Endodermal cell (in vitro differentiated cells): ENCODE results near the gene LRMDA. TPM values are rescaled to one million over a fixed set of nuclear protein-coding genes. Genes with fewer than 3 reads are reported as not detected.

ENCODE experiments used
- DNase-seq: peaks from one replicate; pipeline ENCODE4 v3.0.0-alpha.2; 2017
- H3K27ac ChIP-seq: 2 replicates; pipeline ENCODE4 v1.5.1; 2013; ENCODE audit warnings: mild to moderate bottlenecking, low read depth, low read length, moderate library complexity
- H3K27me3 ChIP-seq: 2 replicates; pipeline ENCODE4 v1.6.1; 2013; ENCODE audit warnings: mild to moderate bottlenecking, low read length, moderate library complexity; ENCODE audit not compliant: insufficient read depth, control insufficient read depth, poor library complexity, severe bottlenecking
- H3K36me3 ChIP-seq: 2 replicates; pipeline ENCODE4 v1.7.0; 2013; ENCODE audit warnings: mild to moderate bottlenecking, low read length, moderate library complexity; ENCODE audit not compliant: control insufficient read depth, insufficient read depth
- H3K4me1 ChIP-seq: one replicate; pipeline ENCODE4 v1.7.0; 2013; ENCODE audit warnings: low read length; ENCODE audit not compliant: control insufficient read depth, insufficient read depth
- H3K4me3 ChIP-seq: 2 replicates; pipeline ENCODE4 v1.5.1; 2013; ENCODE audit warnings: mild to moderate bottlenecking, low read length, moderate library complexity
- H3K9ac ChIP-seq: 2 replicates; pipeline ENCODE4 v1.6.1; 2013; ENCODE audit warnings: mild to moderate bottlenecking, low read length, moderate library complexity; ENCODE audit not compliant: poor library complexity, severe bottlenecking; ENCODE audit errors: extremely low read depth
- H3K9me3 ChIP-seq: 2 replicates; pipeline ENCODE4 v1.6.1; 2013; ENCODE audit warnings: mild to moderate bottlenecking, low read length, moderate library complexity; ENCODE audit not compliant: control insufficient read depth
- H3K27ac Mint-ChIP-seq: 2 replicates; pipeline ENCODE4 v1.8.0; 2020; ENCODE audit warnings: mixed read lengths
- H3K27me3 Mint-ChIP-seq: 2 replicates; pipeline ENCODE4 v1.8.0; 2021; ENCODE audit warnings: mild to moderate bottlenecking, mixed read lengths; ENCODE audit not compliant: insufficient read depth
- H3K36me3 Mint-ChIP-seq: 2 replicates; pipeline ENCODE4 v1.8.0; 2020; ENCODE audit warnings: low read depth, mixed read lengths
- H3K4me1 Mint-ChIP-seq: 2 replicates; pipeline ENCODE4 v1.8.0; 2020; ENCODE audit warnings: mixed read lengths
- H3K4me3 Mint-ChIP-seq: 2 replicates; pipeline ENCODE4 v1.8.0; 2020; ENCODE audit warnings: mild to moderate bottlenecking, moderate library complexity, mixed read lengths
- H3K9me3 Mint-ChIP-seq: 2 replicates; pipeline ENCODE4 v1.8.0; 2020; ENCODE audit warnings: mild to moderate bottlenecking, mixed read lengths
- WGBS, 2 experiments: methylation state at CpG; one replicate each; pipeline versions ENCODE4 v1.1.5 to v1.1.7; 2013; ENCODE audit warnings: missing lambda C conversion rate in 2 of 2, mixed read lengths in 1 of 2; ENCODE audit not compliant: insufficient coverage in 1 of 2, insufficient read length in 1 of 2; 5-methylcytosine and 5-hydroxymethylcytosine counted together
- total RNA-seq, 2 donors: library from RNA; stranded (reverse); fragmentation: NEBNext Ultra II Directional in 1 of 2; extraction: Animal tissue kit (Norgen Biotek cat#: 25700) in 1 of 2; gene quantifications; 2 replicates in 1 of 2; 3 replicates in 1 of 2; pipeline ENCODE4 v1.2.1, GENCODE V29; 2021
- TF ChIP-seq, protein P1 (sequence below): fragments of 200-600 bp; sonication (generic); conservative IDR thresholded peaks from 2 replicates; pipeline ENCODE4 v1.5.0; 2021; ENCODE audit warnings: antibody characterized with exemption, mild to moderate bottlenecking

LRMDA gene
- total RNA-seq, 2 donors from 2014 or later = 1.7 to 5.1 TPM

- Mint-ChIP-seq H3K4me1 (peaks cover 11% of the 10 kb centered on the region), H3K36me3 (no peaks in the 10 kb centered on the region), H3K9me3 (peaks cover 8% of the 10 kb centered on the region), H3K4me3 (no peak overlapping the region), H3K27ac (no peak overlapping the region), H3K27me3 (no peaks in the 10 kb centered on the region)
- WGBS, 2 experiments = 95 to 100% methylated on average over 1 of the region's 1 CpG
- H3K9me3 ChIP-seq = no peaks in the 10 kb centered on the region
- H3K27ac ChIP-seq = no peak overlapping the region
- no peaks in the 10 kb centered on the region for H3K4me1 ChIP-seq
- H3K27me3 ChIP-seq = no peaks in the 10 kb centered on the region
- no peak overlapping the region for H3K9ac ChIP-seq
- TF ChIP-seq, protein P1, sequence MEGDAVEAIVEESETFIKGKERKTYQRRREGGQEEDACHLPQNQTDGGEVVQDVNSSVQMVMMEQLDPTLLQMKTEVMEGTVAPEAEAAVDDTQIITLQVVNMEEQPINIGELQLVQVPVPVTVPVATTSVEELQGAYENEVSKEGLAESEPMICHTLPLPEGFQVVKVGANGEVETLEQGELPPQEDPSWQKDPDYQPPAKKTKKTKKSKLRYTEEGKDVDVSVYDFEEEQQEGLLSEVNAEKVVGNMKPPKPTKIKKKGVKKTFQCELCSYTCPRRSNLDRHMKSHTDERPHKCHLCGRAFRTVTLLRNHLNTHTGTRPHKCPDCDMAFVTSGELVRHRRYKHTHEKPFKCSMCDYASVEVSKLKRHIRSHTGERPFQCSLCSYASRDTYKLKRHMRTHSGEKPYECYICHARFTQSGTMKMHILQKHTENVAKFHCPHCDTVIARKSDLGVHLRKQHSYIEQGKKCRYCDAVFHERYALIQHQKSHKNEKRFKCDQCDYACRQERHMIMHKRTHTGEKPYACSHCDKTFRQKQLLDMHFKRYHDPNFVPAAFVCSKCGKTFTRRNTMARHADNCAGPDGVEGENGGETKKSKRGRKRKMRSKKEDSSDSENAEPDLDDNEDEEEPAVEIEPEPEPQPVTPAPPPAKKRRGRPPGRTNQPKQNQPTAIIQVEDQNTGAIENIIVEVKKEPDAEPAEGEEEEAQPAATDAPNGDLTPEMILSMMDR = no peak
- DNase-seq = no peak
- no peak overlapping the region for H3K4me3 ChIP-seq
- H3K36me3 ChIP-seq = no peaks in the 10 kb centered on the region
Observed at GRCh38 chr10:75859141-75859540, 427.7 kb downstream of the LRMDA start.

DNA sequence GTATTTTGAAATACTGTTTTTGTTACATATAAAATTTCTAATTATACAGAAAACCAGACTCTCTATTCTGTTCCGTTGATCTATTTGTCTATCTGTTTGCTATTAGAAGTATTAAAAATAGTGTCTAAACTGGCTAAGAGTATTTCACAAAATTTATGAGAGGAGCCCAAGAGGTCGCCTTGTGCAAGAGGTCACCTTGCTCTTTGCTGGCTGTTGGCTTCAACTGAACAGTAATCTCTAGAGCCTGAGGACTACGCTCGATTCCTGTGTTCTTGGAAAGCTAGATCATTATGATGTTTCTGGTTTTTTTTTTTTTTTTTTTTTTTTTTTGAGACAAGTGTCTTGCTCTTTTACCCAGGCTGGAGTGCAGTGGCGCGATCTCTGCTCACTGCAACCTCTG lies 428.6 kb downstream of the LRMDA start:
- Histone ChIP-seq H3K36me3 (no peaks in the 10 kb centered on the region), H3K4me3 (no peak overlapping the region), H3K4me1 (no peaks in the 10 kb centered on the region), H3K9ac (no peak overlapping the region), H3K27ac (no peak overlapping the region), H3K9me3 (no peaks in the 10 kb centered on the region), H3K27me3 (no peaks in the 10 kb centered on the region)
- H3K4me1 Mint-ChIP-seq = peaks cover 11% of the 10 kb centered on the region
- no peaks in the 10 kb centered on the region for H3K27me3 Mint-ChIP-seq
- H3K9me3 Mint-ChIP-seq = peaks cover 8% of the 10 kb centered on the region
- H3K4me3 Mint-ChIP-seq = no peak overlapping the region
- no peak for DNase-seq
- no peaks in the 10 kb centered on the region for H3K36me3 Mint-ChIP-seq
- no peak overlapping the region for H3K27ac Mint-ChIP-seq
- WGBS, 2 experiments = 79 to 100% methylated on average over 3 to 6 of the region's 6 CpGs
- TF ChIP-seq, protein P1 = no peak

DNA sequence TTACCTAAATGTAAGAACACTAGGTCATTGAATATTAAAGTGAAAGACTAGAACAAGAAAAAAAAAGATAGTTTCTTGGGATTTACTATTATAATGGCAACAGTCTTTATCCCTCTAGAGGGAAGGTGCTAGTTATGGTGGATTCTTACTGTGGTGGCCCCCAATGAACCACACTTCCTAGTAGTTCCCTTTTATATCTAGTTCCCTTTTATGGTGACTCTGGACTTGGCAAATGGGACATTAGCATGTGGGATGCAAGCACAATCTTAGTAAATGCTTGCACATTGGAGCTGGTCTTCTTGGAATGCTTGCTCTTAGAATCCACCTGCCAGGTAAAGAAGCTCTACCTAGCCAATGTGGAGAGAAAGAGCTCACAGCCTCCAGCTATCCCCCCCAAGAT lies 430.2 kb downstream of the LRMDA start:
- TF ChIP-seq, protein P1 = no peak
- H3K9ac ChIP-seq = no peak overlapping the region
- H3K4me3 ChIP-seq = no peak overlapping the region
- H3K9me3 Mint-ChIP-seq = no peaks in the 10 kb centered on the region
- H3K27me3 Mint-ChIP-seq = no peaks in the 10 kb centered on the region
- no peak overlapping the region for H3K27ac Mint-ChIP-seq
- H3K27me3 ChIP-seq = no peaks in the 10 kb centered on the region
- DNase-seq = no peak
- H3K36me3 ChIP-seq = no peaks in the 10 kb centered on the region
- H3K9me3 ChIP-seq = no peaks in the 10 kb centered on the region
- H3K4me1 Mint-ChIP-seq = peaks cover 12% of the 10 kb centered on the region
- H3K4me1 ChIP-seq = no peaks in the 10 kb centered on the region
- H3K27ac ChIP-seq = no peak overlapping the region
- H3K36me3 Mint-ChIP-seq = no peaks in the 10 kb centered on the region
- no peak overlapping the region for H3K4me3 Mint-ChIP-seq
